CD14-positive monocyte (primary cell): ENCODE measurements around the gene PPARG. TPM values are rescaled to one million over a fixed set of nuclear protein-coding genes. Genes with fewer than 3 reads are reported as not detected.

Experiments
- DNase-seq, 3 donors: peaks; one replicate each; pipeline ENCODE4 v3.0.0-alpha.2; 2011 to 2022
- H2AFZ ChIP-seq: 2 replicates; pipeline ENCODE4 v1.6.0; 2012; ENCODE audit warnings: mild to moderate bottlenecking, low read depth, low read length, inconsistent platforms; ENCODE audit not compliant: insufficient read depth, poor library complexity, severe bottlenecking
- H3K27ac ChIP-seq, 2 donors: 1 replicate in 1 of 2; 2 replicates in 1 of 2; pipeline ENCODE4 v1.5.1; 2012 to 2013; ENCODE audit warnings: low read length in 2 of 2, control low read depth in 1 of 2, inconsistent platforms in 1 of 2, low read depth in 1 of 2, mild to moderate bottlenecking in 1 of 2
- H3K27me3 ChIP-seq, 2 donors: one replicate each; pipeline versions ENCODE4 v1.6.0 to v1.6.1; 2011 to 2013; ENCODE audit warnings: low read length in 2 of 2; ENCODE audit not compliant: control insufficient read depth in 2 of 2, insufficient read depth in 2 of 2
- H3K36me3 ChIP-seq, 2 donors: replicated peaks in 1 of 2; 1 replicate in 1 of 2; 2 replicates in 1 of 2; pipeline versions ENCODE4 v1.5.1 to v1.6.1; 2012 to 2013; ENCODE audit warnings: low read length in 2 of 2, control low read depth in 1 of 2, inconsistent platforms in 1 of 2, mild to moderate bottlenecking in 1 of 2; ENCODE audit not compliant: insufficient read depth in 2 of 2, control insufficient read depth in 1 of 2
- H3K4me1 ChIP-seq, 2 donors: 1 replicate in 1 of 2; 2 replicates in 1 of 2; pipeline versions ENCODE4 v1.5.1 to v1.6.1; 2012 to 2013; ENCODE audit warnings: low read length in 2 of 2, control low read depth in 1 of 2, inconsistent platforms in 1 of 2, mild to moderate bottlenecking in 1 of 2, moderate library complexity in 1 of 2; ENCODE audit not compliant: insufficient read depth in 2 of 2, control insufficient read depth in 1 of 2
- H3K4me2 ChIP-seq: replicated peaks from 2 replicates; pipeline ENCODE3; 2012; ENCODE audit warnings: low read length, moderate library complexity, mild to moderate bottlenecking; ENCODE audit not compliant: poor library complexity, severe bottlenecking; ENCODE audit errors: extremely low read depth
- H3K4me3 ChIP-seq, 3 experiments: fragments of 200-600 bp in 1 of 3; sonication (generic) in 1 of 3; replicated peaks in 1 of 3; 1 replicate in 2 of 3; 2 replicates in 1 of 3; pipeline ENCODE4 v1.5.1; 2011 to 2013; ENCODE audit warnings: low read length in 3 of 3, mild to moderate bottlenecking in 3 of 3, control low read depth in 2 of 3, low read depth in 2 of 3, inconsistent platforms in 1 of 3, moderate library complexity in 1 of 3
- H3K79me2 ChIP-seq: 2 replicates; pipeline ENCODE4 v1.6.0; 2012; ENCODE audit warnings: mild to moderate bottlenecking, control low read depth, inconsistent platforms, low read length, moderate library complexity; ENCODE audit not compliant: insufficient read depth
- H3K9ac ChIP-seq: 2 replicates; pipeline ENCODE4 v1.6.0; 2017; ENCODE audit warnings: low read length, mild to moderate bottlenecking; ENCODE audit not compliant: insufficient read depth, poor library complexity, severe bottlenecking
- H3K9me3 ChIP-seq, 2 donors: replicated peaks in 1 of 2; 1 replicate in 1 of 2; 2 replicates in 1 of 2; pipeline versions ENCODE4 v1.5.1 to v1.6.1; 2012 to 2013; ENCODE audit warnings: low read length in 2 of 2, control low read depth in 1 of 2; ENCODE audit not compliant: control insufficient read depth in 1 of 2, insufficient read depth in 1 of 2
- H4K20me1 ChIP-seq: 2 replicates; pipeline ENCODE4 v1.6.0; 2012; ENCODE audit warnings: mild to moderate bottlenecking, low read length, control low read depth, moderate library complexity; ENCODE audit not compliant: insufficient read depth
- H3K27ac Mint-ChIP-seq, 7 donors: one replicate each; pipeline ENCODE4 v1.8.0; 2020; ENCODE audit warnings: mild to moderate bottlenecking in 7 of 7, mixed read lengths in 7 of 7, moderate library complexity in 6 of 7, inconsistent platforms in 2 of 7
- H3K27me3 Mint-ChIP-seq, 3 donors: one replicate each; pipeline ENCODE4 v1.8.0; 2021 to 2022; ENCODE audit warnings: low read depth in 3 of 3, mild to moderate bottlenecking in 3 of 3, mixed read lengths in 3 of 3, moderate library complexity in 3 of 3, inconsistent platforms in 1 of 3
- H3K36me3 Mint-ChIP-seq, 2 donors: one replicate each; pipeline ENCODE4 v1.8.0; 2020; ENCODE audit warnings: mixed read lengths in 2 of 2, inconsistent platforms in 1 of 2, mild to moderate bottlenecking in 1 of 2
- H3K4me1 Mint-ChIP-seq: one replicate; pipeline ENCODE4 v1.8.0; 2020; ENCODE audit warnings: mild to moderate bottlenecking, mixed read lengths
- H3K4me3 Mint-ChIP-seq, 2 donors: one replicate each; pipeline ENCODE4 v1.8.0; 2020; ENCODE audit warnings: mild to moderate bottlenecking in 2 of 2, mixed read lengths in 2 of 2, moderate library complexity in 1 of 2
- H3K9me3 Mint-ChIP-seq, 7 donors: one replicate each; pipeline ENCODE4 v1.8.0; 2020 to 2022; ENCODE audit warnings: mixed read lengths in 7 of 7, mild to moderate bottlenecking in 6 of 7, moderate library complexity in 6 of 7, inconsistent platforms in 2 of 7
- CTCF ChIP-seq: fragments of 200-600 bp; IDR thresholded peaks from one replicate; pipeline ENCODE4 v1.8.0; 2022; ENCODE audit warnings: antibody characterized with exemption, mild to moderate bottlenecking
- WGBS: methylation state at CpG from one replicate; pipeline ENCODE4 v1.1.5; 2013; ENCODE audit warnings: missing lambda C conversion rate; ENCODE audit not compliant: insufficient coverage; 5-methylcytosine and 5-hydroxymethylcytosine counted together
- intact Hi-C, 2 donors: fragments of 100-400 bp; cut with micrococcal nuclease; formaldehyde crosslinking; loops; one replicate each; pipeline versions ENCODE4 v1.15.0 to v1.15.1; 2023
- polyA plus RNA-seq, 3 donors: library from polyadenylated mRNA; depleted of rRNA in 1 of 3; unstranded in 2 of 3; stranded (reverse) in 1 of 3; fragments of 300-500 nt in 2 of 3; fragments of >200 nt in 1 of 3; fragmentation: Illumina TruSeq in 2 of 3; gene quantifications; 1 replicate in 2 of 3; 2 replicates in 1 of 3; pipeline ENCODE4 v1.2.3, GENCODE V29; 2012 to 2021

The PPARG gene
- polyA plus RNA-seq, 3 donors, result 0.56 to 2.0 (median 0.97) TPM

- WGBS, result 100% methylated on average over 1 of the region's 5 CpGs
- Mint-ChIP-seq H3K4me1 (peaks cover 14% of the 10 kb centered on the region), H3K4me3 (no peak overlapping the region), H3K36me3 (no peaks in the 10 kb centered on the region), H3K27ac (no peak overlapping the region), H3K27me3 (peaks cover 0 to 5% (median 0%) of the 10 kb centered on the region in 3 donors), H3K9me3 (no peaks in the 10 kb centered on the region)
- Histone ChIP-seq H4K20me1 (no peaks in the 10 kb centered on the region), H3K4me2 (no peak overlapping the region), H3K4me1 (peaks cover 0 to 3% of the 10 kb centered on the region in 2 donors), H2AFZ (no peak overlapping the region), H3K79me2 (no peaks in the 10 kb centered on the region), H3K27me3 (no peaks in the 10 kb centered on the region), H3K4me3 (no peak overlapping the region), H3K27ac (no peak overlapping the region), H3K9me3 (no peaks in the 10 kb centered on the region), H3K36me3 (no peaks in the 10 kb centered on the region), H3K9ac (no peak overlapping the region)
- intact Hi-C loops, result no loop called here
- DNase-seq, result no peak
- TF ChIP-seq CTCF, result no peak
Observed at GRCh38 chr3:12472796-12473195, 183.9 kb downstream of the PPARG start.

- Histone ChIP-seq H3K36me3 (no peaks in the 10 kb centered on the region), H3K4me1 (no peaks in the 10 kb centered on the region), H3K4me2 (no peak overlapping the region), H3K9me3 (no peaks in the 10 kb centered on the region), H3K79me2 (no peaks in the 10 kb centered on the region), H3K27ac (no peak overlapping the region), H3K9ac (no peak overlapping the region), H4K20me1 (no peaks in the 10 kb centered on the region), H2AFZ (no peak overlapping the region), H3K27me3 (no peaks in the 10 kb centered on the region), H3K4me3 (no peak overlapping the region)
- intact Hi-C loops, result no loop called here
- H3K27ac Mint-ChIP-seq, result no peak overlapping the region
- H3K4me3 Mint-ChIP-seq, result no peak overlapping the region
- no peaks in the 10 kb centered on the region for H3K36me3 Mint-ChIP-seq
- peaks cover 0 to 5% (median 0%) of the 10 kb centered on the region in 3 donors for H3K27me3 Mint-ChIP-seq
- no peaks in the 10 kb centered on the region for H3K9me3 Mint-ChIP-seq
- peaks cover 14% of the 10 kb centered on the region for H3K4me1 Mint-ChIP-seq
- DNase-seq, result no peak
- no peak for TF ChIP-seq CTCF
- 100% methylated on average over 1 of the region's 9 CpGs for WGBS
Observed at GRCh38 chr3:12473511-12473910, 184.6 kb downstream of the PPARG start.
